GM06990 (cell line): ENCODE results near the gene INF2.

Experiments
- DNase-seq: peaks from one replicate; pipeline ENCODE4 v3.0.0-alpha.2; 2011; ENCODE audit not compliant: insufficient read length; ENCODE audit errors: extremely low read depth
- H3K27me3 ChIP-seq: replicated peaks from 2 replicates; pipeline ENCODE4 v1.6.0; 2011; ENCODE audit warnings: low read length; ENCODE audit not compliant: control insufficient read depth, insufficient read depth
- H3K36me3 ChIP-seq: 2 replicates; pipeline ENCODE4 v1.5.1; 2011; ENCODE audit warnings: low read length; ENCODE audit not compliant: control insufficient read depth, insufficient read depth
- H3K4me3 ChIP-seq: replicated peaks from 2 replicates; pipeline ENCODE4 v1.5.1; 2011; ENCODE audit warnings: low read depth, mild to moderate bottlenecking, control low read depth, low read length
- CTCF ChIP-seq: IDR thresholded peaks from 2 replicates; pipeline ENCODE4 v1.5.1; 2011; ENCODE audit warnings: low read length, control low read depth, mild to moderate bottlenecking, inconsistent platforms; ENCODE audit not compliant: insufficient read depth, poor library complexity, severe bottlenecking

The INF2 gene

GRCh38 chr14:104715416-104715815, 26.0 kb downstream of the INF2 start:
- DNase-seq, result no peak

GRCh38 chr14:104715871-104716270, 26.5 kb downstream of the INF2 start:
- no peaks in the 10 kb centered on the region for H3K27me3 ChIP-seq
- TF ChIP-seq CTCF, result no peak
- H3K4me3 ChIP-seq, result no peak overlapping the region
- no peak for DNase-seq
- peaks cover 3% of the 10 kb centered on the region for H3K36me3 ChIP-seq

More at GRCh38 chr14:104715416-104715815, 26.0 kb downstream of the INF2 start:
- TF ChIP-seq CTCF, result no peak
- Histone ChIP-seq H3K27me3 (no peaks in the 10 kb centered on the region), H3K36me3 (peaks cover 3% of the 10 kb centered on the region), H3K4me3 (no peak overlapping the region)

GRCh38 chr14:104717137-104717536, 27.7 kb downstream of the INF2 start:
- no peak for TF ChIP-seq CTCF
- no peak overlapping the region for H3K4me3 ChIP-seq
- peaks cover 3% of the 10 kb centered on the region for H3K36me3 ChIP-seq
- no peak for DNase-seq
- H3K27me3 ChIP-seq, result no peaks in the 10 kb centered on the region

DNA sequence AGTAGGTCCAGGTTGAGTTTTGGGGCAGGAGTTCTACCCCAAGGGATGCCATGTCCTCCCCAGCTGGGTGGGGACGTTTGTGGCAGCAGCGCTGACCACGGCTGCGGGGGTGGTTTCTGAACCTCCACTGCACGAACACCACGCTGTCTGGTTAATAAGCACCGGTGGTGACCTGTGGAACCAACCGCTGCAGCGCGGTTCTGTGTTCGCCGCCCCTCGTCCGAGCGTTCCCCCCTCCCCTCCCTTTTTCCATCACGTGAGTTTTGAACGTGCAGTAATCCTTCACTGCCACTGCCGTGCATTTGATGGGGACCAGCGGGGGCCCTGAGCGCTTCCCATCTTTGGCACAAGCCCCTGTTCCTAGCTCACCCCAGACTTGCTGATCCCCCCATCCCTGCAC, 28.2 kb downstream of the INF2 start:
- no peaks in the 10 kb centered on the region for H3K27me3 ChIP-seq
- H3K36me3 ChIP-seq, result peaks cover 3% of the 10 kb centered on the region
- no peak for TF ChIP-seq CTCF
- DNase-seq, result no peak
- no peak overlapping the region for H3K4me3 ChIP-seq

GRCh38 chr14:104718147-104718546, 28.7 kb downstream of the INF2 start:
- DNase-seq, result no peak
- no peak for TF ChIP-seq CTCF
- Histone ChIP-seq H3K4me3 (no peak overlapping the region), H3K36me3 (peaks cover 3% of the 10 kb centered on the region), H3K27me3 (no peaks in the 10 kb centered on the region)

GRCh38 chr14:104718871-104719270, 29.5 kb downstream of the INF2 start:
- Histone ChIP-seq H3K36me3 (0 out of 2 replicates have a peak, but pooled peaks cover 1% of the 10 kb centered on the region), H3K27me3 (no peaks in the 10 kb centered on the region), H3K4me3 (no peak overlapping the region)
- DNase-seq, result no peak
- no peak for TF ChIP-seq CTCF
